Measurements from ENCODE around the gene EPHA7.

The EPHA7 gene

DNA sequence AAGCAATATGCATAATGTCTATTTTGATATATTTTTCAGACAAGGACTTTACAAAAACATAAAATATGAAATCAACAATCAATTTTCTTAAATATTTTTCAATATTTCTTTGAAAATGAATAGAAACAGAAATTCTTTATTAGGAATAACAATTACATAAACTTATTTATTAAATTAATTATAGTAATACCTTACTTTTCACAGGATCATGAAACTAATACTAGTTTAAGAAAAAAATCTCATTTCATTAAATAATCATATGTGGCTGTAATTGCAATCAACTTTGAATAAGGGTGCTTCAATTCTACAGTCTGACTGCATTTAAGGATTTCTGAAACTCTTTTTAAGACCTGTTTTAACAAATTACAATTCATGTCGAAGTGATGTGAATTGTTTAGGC, 26.6 kb downstream of the EPHA7 start:
- no peak for DNase-seq

DNA sequence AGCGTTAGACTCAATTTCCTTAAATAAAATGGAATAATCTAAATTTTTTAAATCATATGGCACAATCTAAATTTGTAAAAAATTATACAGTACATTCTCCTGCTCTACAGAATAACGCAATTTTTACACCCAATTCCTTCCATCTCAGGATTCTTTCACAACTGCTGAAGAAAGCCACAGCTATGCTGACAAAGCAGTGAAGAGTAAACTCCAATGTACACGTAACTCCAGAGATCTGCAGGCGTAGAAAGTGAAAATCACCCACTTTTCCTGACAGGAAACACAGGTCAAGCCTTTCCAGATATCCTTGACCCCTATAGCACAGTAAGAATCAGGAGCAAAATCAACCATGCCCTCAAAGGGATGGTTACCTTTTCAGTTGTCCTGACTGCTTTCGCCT, 27.4 kb downstream of the EPHA7 start:
- DNase-seq: no peak

DNA sequence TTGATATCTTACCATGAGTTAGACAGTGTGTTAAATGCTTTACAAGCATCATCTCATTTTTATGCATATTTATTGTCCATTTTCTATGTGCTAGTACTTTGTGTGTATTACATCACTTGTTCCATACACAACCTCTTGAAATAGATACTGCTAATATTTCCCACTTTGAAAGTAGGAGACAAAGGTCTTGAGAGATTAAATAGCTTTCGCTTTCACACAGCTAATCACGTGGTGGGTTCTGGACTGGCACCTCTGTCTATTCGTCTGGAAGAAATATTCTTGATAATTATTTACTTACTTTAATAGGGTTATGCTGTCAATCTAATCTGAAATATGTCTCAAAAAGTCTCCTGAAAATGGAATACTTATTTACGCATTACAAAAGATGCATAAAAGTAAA, 30.2 kb downstream of the EPHA7 start:
- no peak for DNase-seq

DNA sequence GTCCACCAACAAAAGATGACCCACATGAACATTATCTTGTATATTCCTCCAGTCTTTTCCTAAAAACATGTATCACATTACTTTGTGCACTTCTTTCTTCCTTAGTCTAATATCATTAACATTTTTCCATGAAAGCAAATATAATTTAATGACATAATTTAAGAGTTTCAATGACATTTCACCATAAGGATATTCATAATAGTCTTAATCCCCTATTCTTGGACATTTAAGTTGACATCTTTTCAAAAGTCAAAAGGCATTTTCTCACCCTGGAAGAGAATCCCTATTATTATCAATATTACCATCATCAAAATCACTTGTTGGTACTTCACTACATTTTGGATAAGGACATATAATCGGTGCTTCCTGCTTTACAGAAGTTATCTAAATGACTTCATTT, 31.3 kb downstream of the EPHA7 start:
- DNase-seq: no peak

DNA sequence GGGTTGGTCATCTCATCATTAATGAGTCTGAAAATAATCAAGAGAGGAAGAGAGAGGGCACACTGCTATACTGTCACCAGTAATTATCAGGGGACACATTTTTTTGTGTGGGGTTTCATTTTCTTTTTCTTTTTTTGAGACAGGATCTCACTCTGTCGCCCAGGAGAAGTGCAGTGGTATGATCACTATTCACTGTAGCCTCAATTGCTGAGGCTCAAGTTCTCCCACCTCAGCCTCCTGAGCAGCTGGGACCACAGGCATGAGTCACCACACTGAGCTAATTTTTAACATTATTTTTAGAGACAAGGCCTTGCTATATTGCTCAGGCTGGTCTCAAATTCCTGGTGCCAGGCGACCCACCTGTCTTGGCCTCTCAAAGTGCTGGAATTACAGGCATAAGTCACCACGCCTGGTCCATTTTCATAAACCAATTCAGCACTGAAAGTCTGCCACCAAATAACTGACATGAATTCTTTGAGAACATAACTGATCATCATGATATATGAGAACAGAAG, 43.3 kb downstream of the EPHA7 start:
- no peak for DNase-seq

DNA sequence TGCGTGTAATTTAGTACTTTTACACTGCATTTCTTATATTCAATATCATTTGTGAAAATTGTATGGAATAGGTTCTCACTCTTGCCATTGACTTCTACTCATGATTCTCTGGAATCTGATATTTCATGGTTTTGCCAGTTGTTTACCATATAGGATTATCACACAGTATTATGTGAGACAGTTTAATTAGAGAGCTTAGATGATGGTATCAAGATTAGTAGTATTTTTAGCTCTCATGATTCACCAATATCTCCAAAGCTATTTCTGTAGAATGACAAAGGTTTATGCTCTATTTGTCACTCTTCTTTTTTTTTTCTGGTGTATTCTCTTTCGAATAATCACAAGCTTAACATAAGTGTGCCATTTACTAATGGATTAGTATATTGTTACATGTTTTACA, 45.9 kb downstream of the EPHA7 start:
- no peak for DNase-seq

DNA sequence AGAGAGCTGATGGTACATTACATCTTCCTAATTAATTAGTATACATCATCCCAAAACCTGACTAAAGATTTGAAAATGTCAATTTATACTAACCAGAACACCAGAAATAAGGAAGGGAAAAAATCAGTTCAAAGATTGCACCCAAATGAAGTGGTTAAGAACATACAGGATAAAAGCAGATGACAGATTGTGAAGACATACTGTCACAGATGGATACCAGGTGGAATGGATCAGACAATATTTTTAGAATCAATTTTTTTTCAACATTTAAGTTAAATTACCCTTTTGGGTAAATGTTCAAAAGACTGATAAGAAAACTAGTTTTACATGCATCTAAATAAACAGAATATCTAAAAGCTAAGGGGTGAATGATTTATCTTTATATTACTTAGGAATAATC, 47.6 kb downstream of the EPHA7 start:
- DNase-seq: no peak

DNA sequence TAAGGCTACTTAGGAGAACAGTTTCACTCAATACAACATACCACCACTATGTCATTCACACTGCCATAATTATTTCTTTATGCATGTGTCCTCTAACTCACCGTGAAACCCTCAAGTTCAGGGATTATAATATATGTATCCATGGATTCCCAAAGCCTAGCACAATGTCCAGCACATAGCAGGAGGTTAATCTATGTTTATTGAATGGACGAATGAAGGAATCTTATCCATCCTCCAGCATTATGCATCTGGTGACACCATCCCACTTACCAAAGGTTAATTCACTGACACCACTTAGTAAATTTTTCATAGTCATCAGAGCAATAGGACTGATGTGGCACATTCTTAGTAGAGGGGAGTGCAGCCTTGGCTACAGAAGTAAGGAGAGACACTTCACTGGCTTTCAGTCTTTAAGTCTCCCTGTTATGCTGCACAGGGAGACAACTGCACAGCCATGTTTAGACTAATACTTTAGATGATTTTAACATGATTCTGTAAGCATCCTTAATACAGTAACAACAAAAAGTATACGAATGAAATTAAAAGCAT, 49.7 kb downstream of the EPHA7 start:
- no peak for DNase-seq

DNA sequence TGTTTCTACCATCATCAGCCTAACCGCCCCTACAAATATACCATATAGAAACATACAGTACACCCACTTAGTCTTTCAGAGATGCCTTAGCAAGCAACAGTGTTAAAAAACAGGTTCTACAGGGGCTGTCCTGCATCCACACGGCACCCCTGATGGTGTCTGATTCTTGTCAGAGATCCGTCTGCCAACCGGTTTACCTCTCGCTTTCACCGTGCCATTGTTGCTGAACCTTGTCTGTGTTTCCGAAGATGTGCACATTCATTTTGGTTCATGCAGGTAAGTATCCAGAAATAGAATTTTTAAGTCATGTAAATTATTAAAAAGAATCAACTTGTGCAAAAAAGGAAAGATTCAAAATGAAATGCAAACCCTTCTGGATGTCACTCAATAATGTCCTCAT, 52.9 kb downstream of the EPHA7 start:
- DNase-seq: no peak

DNA sequence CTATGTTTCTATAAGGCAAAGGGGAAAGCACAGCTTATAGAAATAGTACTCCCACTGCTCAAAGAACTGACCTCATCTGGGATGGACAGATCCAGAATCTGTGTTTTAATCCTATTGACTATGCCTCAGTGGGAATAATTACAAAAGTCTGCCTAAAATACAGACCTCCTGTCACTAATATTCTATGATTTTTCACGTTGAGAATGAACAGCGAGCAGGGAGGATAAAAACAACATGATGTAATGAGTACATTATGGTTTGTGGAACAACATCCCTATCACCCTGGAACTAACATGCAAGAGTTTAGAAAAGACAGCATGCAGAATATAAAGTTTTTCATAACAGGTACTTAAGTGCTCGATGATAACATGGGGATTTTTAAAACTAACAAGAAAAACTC, 53.9 kb downstream of the EPHA7 start:
- DNase-seq: no peak

DNA sequence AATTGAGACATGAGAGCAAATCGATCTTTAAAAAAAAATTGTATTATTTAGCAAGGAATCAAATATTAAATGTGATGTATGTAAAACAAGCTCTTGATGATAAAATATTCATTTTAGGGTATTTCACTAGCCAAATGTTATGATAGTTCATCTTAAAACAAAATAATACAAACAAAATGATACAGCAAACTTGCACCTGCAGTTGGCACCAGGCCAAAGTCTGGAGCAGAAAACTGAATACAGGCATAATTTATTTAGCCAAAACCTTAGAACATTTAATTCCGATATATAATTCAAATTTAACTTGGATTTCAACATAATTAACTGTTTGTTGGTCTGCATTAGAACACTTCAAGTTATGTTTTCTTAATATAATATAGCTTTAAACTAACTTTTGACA, 60.9 kb downstream of the EPHA7 start:
- no peak for DNase-seq

DNA sequence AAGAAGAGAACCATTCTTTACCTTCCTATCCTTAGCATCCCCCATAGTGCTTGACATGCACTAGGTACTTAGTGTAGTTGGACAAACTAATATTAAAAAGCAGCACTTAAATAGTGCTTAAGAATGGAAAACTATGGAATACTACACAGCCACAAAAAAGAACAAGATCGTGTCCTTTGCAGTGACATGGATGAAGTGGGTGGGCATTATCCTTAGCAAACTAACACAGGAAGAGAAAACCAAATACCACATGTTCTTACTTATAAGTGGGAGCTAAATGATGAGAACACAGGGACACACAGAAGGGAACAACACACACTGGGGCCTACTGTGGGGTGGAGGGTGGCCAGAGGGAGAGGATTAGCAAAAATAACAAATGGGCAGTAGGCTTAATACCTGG, 66.8 kb downstream of the EPHA7 start:
- no peak for DNase-seq

DNA sequence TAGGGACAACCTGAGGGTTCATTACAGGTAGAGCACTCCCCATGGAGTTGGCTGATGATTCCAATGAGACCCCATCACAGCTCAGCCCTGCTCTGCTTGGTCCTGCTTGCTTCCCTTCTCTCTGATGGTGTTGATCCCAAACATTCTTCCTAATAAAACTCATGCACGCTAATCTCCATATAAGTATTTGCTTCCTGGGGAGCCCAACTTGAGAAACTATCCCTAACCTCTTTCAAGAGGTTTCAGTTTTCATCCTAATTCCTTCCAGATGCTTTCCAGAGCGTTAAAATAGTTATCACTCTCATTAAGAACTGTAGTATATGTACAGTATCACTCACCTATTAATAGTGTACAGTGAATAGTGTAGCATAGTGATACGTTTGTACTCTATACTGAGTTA, 68.1 kb downstream of the EPHA7 start:
- no peak for DNase-seq

DNA sequence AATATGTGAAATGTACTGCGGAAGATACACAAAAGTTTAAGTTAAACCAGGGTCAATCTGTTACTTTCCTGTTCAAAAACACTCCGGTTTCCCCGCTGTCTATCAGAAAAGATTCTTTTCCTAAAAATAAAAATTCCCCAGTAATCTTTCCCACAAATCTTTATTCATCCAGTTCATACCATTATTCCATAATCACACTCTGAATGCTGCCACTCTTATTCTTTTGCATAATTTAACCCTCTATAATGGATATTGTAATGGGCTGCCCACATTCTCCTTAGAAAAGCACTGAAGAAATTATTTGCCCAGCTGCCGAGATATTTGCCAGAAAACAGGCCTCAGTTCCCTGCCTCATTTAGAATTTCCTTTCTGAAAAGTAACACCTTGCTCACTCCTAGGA, 68.6 kb downstream of the EPHA7 start:
- no peak for DNase-seq

DNA sequence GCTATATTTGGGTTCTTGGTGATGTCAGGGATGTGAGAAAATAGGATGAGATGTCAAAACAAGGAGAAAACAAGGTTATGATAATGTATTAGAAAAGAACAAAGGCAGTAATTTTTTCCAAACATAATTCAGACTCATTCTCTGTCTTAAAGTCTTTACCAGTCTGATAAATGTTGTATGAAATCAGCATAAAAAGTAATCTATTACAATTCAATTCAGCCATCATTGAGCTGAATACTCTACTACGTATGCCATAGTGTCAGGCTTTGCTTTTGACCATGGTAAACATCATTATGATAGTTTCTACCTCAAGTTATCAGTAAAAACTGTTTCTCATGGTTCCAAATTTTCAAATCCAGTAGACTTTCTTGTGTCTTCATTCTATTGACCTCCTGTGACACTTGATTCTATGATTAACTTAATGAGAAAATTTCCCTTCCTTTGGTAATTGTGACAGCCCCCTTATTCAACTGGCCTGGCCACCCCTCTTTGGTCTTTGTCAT, 75.0 kb downstream of the EPHA7 start:
- no peak for DNase-seq

DNA sequence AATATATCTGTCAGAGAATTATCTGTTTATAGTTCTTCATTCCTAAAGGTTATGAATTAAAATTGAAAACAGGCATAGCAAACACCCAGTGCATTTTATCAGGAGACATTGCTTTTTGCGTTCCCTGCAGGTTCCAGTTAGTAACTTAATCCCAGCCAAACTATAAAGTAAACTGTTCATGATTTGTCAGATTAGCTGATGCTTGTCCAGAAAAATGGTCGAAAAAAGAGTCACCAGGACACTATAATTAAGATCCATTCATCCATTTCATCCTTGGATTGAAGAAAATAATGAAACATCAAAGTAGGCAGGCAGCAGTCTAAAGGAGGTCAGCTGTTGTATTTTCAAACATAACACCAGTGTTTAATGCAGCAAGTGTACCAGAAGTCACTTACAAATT, 75.9 kb downstream of the EPHA7 start:
- no peak for DNase-seq

DNA sequence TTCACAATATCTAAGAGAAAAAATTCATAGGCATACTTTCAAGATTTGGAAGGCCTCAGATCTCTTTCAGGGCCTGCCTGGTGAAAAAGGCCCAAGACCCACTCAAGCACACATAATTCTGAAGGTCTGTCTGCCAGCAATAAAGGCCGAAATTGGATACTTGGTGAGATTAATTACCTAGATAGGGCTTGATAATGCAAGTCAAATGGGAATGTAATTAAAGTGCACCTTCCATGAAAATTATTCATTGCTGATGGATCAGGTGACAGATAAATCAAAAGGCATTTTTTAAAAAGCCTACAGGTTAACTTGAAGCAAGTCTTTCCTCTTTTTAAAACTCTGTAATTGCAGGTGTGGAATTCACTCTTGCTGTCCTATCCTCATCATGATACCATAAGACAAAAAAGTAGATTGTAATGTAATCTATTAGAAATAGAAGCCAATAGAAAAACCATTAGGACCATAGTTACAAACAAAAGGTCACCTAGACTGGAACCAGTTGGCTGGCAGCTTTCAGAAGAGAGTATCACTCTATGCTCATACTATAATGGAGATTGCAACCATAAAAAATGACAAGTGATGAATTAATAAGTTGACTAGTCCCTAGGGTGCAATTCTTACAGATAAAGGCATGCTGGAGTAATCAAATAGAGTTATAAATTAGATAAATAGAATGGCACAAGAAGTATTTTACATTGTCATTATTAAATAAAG, 77.3 kb downstream of the EPHA7 start:
- no peak for DNase-seq

DNA sequence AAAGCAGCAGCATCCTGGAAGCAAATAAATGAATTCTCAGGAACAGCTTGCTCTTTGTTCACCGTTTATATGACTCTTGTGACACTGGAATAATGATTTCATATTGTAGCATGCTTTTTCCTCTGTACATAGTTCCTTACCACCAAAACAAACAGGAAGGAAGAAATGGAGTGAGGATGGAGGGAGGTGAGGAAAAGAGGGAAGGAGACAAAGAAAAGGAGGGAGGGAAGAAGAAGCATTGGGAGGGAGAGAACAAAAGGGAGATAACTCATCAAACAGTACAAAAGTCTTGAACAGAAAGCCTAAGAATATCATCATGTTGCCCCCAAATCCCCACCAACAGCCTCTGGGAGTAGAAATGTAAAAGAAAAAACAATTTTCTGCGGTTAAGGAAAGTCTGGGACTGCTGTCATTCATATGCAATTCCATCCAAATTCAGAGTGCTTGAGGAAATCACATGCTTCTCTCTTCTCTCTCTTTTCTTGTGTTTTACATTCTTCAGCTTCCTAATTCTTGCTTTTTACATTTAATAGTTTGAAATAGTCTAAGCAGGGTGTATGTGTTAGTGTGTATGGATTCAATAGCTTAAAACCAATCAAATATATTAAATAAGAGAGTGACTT, 81.5 kb downstream of the EPHA7 start:
- DNase-seq: no peak

DNA sequence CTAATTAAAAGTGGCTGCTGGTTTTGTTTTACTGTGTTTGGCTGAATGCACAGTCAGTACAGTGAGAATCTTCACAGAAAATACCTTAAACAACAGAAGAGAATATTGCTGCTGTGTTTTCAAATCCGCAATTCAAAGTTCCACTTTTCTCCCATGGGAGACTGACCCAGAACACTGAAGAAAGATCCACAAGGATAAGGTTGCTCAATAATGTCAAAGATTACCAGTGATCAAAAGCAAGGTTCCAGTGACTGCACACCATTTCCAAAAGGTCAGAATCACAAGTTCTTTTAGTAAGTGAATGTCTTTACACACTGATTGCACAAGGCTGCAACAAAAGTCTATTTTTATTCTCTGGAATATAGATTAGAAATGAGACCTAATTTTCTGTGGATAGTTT, 82.3 kb downstream of the EPHA7 start:
- no peak for DNase-seq

DNA sequence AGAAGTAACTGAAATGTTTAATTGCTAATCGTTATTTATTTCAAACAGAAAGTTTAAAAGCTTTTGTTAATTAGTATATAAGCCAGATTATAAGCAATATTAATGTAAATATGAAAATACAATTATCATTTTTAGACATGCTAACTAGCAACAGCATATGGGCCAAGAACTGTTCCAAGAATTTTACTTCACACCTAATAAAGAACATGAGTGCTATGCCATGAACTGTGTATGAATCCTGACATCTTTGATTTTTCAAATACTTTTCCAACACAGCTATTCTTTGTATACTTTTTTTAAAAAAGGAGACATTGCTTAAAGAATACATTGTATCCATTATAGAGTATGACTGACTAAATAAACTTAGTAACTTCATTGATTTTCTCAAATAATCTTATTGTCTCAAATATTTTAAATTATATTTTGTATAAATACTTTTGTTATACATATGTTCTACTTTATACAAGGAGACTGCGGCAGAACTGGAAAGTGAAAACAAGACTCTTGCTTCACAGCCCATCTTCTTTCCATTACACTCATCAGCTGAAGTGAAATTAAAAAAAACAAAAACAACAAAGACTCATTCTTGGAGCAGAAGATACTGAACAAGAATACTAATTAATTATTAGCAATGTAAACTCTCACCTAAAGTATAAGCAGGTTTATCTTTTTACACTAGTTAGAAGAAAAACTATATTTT, 89.9 kb downstream of the EPHA7 start:
- no peak for DNase-seq

DNA sequence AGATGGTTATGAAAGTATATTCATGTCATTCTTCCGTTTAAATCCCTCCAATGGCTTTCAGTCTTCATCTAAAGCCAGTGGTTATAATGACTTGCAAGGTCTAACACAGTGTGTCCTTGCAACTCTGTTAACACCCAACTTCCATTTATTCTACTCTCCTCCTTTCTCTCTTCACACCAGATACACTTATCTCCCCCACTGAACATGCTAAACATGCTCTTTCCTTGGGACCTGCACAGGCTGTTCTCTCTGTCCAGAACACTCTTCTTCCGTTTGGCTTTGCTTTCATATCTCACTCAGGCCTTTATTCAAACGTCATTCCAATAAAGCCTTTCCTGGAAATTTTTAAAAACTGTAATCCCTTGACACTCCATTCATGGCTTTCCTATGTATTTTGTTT, 91.5 kb downstream of the EPHA7 start:
- DNase-seq: no peak

DNA sequence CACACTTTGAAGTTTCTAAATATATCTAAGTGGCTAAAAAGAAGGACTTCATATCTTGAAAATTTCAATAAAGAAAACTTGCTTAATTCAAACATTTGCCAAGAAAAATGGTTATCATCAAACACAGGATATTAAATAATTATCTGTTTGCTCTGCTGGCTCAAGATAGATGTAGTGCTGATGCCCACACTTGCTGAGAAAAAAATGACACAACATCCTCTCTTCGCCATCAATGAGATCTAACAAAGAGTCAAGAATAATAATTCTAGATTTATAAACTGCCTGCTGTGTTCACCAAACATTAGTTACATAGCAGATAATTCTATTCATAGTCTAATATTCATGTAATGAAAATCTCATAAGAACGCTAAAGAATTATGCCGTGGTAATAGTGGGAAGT, 93.6 kb downstream of the EPHA7 start:
- DNase-seq: no peak

DNA sequence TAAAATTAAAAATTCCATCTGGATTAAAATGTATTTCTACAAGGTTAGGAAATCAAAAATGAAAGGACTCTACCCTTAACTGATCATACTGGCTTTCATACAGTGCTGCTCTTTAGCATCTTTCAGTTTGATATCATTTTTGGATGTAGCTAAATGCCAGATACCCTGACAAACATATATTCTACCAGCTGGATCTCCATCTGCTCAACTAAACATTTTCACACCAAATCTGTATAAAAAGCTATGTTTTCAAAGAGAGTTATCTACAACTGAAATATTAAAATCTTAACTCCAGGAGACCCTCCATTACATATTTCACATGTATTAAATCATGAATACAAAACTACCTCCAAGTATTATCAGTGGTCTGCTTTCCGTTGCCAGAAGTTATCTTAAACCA, 95.7 kb downstream of the EPHA7 start:
- DNase-seq: no peak

DNA sequence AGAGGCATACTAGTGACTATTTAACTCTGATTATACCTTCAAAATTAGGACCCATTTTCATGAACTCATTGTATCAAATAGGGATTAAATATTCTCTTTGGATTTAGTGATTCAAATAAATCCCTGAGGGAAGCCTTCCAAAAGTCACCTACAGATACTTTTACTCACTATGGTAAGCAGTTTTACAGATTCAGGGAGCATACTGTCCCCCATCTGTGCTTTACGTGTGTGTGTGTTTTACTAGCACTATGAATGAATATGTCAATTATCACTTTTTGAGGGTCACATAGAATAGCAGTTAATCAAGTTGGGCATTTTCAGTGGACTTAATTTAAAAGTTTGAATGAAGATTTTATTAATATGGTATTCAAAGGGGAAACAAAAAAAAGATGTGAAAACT, 96.7 kb downstream of the EPHA7 start:
- no peak for DNase-seq

All from SW 1271 (cell line).